Type B pancreatic cell (in vitro differentiated cells): ENCODE measurements around the gene DAGLA. TPM values are rescaled to one million over a fixed set of nuclear protein-coding genes. Genes with fewer than 3 reads are reported as not detected.
A peak's percentile ranks its signal among the peaks of the same experiment; 100 is the strongest.

Experiments
- DNase-seq: peaks from one replicate; pipeline ENCODE4 v3.0.0; 2021; ENCODE audit warnings: mixed read lengths; ENCODE audit not compliant: unreplicated experiment; ENCODE audit errors: extremely low spot score
- H3K27ac Mint-ChIP-seq: 2 replicates; pipeline ENCODE4 v1.8.0; 2021; ENCODE audit warnings: mild to moderate bottlenecking, mixed read lengths
- H3K27me3 Mint-ChIP-seq: 2 replicates; pipeline ENCODE4 v1.8.0; 2021; ENCODE audit warnings: mixed read lengths
- H3K36me3 Mint-ChIP-seq: 2 replicates; pipeline ENCODE4 v1.8.0; 2021; ENCODE audit warnings: mixed read lengths
- H3K4me1 Mint-ChIP-seq: one replicate; pipeline ENCODE4 v1.8.0; 2021; ENCODE audit warnings: mixed read lengths; ENCODE audit not compliant: unreplicated experiment
- H3K4me3 Mint-ChIP-seq: 2 replicates; pipeline ENCODE4 v1.8.0; 2021; ENCODE audit warnings: mild to moderate bottlenecking, mixed read lengths
- H3K9me3 Mint-ChIP-seq: 2 replicates; pipeline ENCODE4 v1.8.0; 2021; ENCODE audit warnings: mixed read lengths
- CTCF ChIP-seq: fragments of 200-600 bp; sonication (generic); conservative IDR thresholded peaks from 2 replicates; pipeline ENCODE4 v1.5.0; 2021; ENCODE audit warnings: antibody characterized with exemption, mild to moderate bottlenecking
- total RNA-seq: library from RNA; stranded (reverse); gene quantifications from 2 replicates; pipeline ENCODE4 v1.2.1, GENCODE V29; 2021; ENCODE audit warnings: low replicate concordance

DAGLA gene
- total RNA-seq, 1 donor from 2014 or later: 7.8 TPM

GRCh38 chr11:61637277-61637676 lies 42.9 kb upstream of the DAGLA start:
- Mint-ChIP-seq H3K4me1 (no peaks in the 10 kb centered on the region), H3K9me3 (no peaks in the 10 kb centered on the region), H3K27ac (no peak overlapping the region), H3K4me3 (no peak overlapping the region), H3K36me3 (no peaks in the 10 kb centered on the region), H3K27me3 (no peaks in the 10 kb centered on the region)
- no peak for TF ChIP-seq CTCF
- DNase-seq: no peak

GRCh38 chr11:61639816-61640443 lies 40.3 kb upstream of the DAGLA start:
- H3K27me3 Mint-ChIP-seq: no peaks in the 10 kb centered on the region
- H3K4me3 Mint-ChIP-seq: no peak overlapping the region
- H3K36me3 Mint-ChIP-seq: no peaks in the 10 kb centered on the region
- no peak overlapping the region for H3K27ac Mint-ChIP-seq
- no peak for TF ChIP-seq CTCF
- DNase-seq: no peak
- H3K9me3 Mint-ChIP-seq: no peaks in the 10 kb centered on the region
- H3K4me1 Mint-ChIP-seq: no peaks in the 10 kb centered on the region

- Mint-ChIP-seq H3K9me3 (no peaks in the 10 kb centered on the region), H3K27me3 (no peaks in the 10 kb centered on the region), H3K4me1 (peaks cover 3% of the 10 kb centered on the region), H3K4me3 (no peak overlapping the region), H3K27ac (no peak overlapping the region), H3K36me3 (no peaks in the 10 kb centered on the region)
- no peak for TF ChIP-seq CTCF
- DNase-seq: no peak
Observed at GRCh38 chr11:61642162-61642561, 38.0 kb upstream of the DAGLA start.

- Mint-ChIP-seq H3K4me1 (peaks cover 3% of the 10 kb centered on the region), H3K9me3 (no peaks in the 10 kb centered on the region), H3K27me3 (no peaks in the 10 kb centered on the region), H3K27ac (no peak overlapping the region), H3K36me3 (no peaks in the 10 kb centered on the region), H3K4me3 (no peak overlapping the region)
- no peak for DNase-seq
- no peak for TF ChIP-seq CTCF
Observed at GRCh38 chr11:61645179-61645868, 34.9 kb upstream of the DAGLA start.

GRCh38 chr11:61647529-61647928 lies 32.7 kb upstream of the DAGLA start:
- Mint-ChIP-seq H3K27me3 (no peaks in the 10 kb centered on the region), H3K4me3 (no peak overlapping the region), H3K4me1 (peaks cover 10% of the 10 kb centered on the region), H3K27ac (peak overlapping the region; percentile 36), H3K36me3 (no peaks in the 10 kb centered on the region), H3K9me3 (no peaks in the 10 kb centered on the region)
- TF ChIP-seq CTCF: no peak
- DNase-seq: no peak
